GM12878 (cell line): ENCODE results near the gene MTIF3. TPM values are rescaled to one million over a fixed set of nuclear protein-coding genes. Genes with fewer than 3 reads are reported as not detected.

Experiments
- ATAC-seq: fragments of 200-7000 bp; cut with Tn5 transposase; 3 replicates; pipeline ENCODE4 v1.9.1; 2020; ENCODE audit warnings: mild to moderate bottlenecking, moderate library complexity
- BruUV-seq: library from RNA; stranded (reverse); fragments of 400-500 nt; replicated peaks from 2 replicates; lab custom pipeline; 2021; lab: Mats Ljungman, UMichigan
- CTCF ChIA-PET: fragments of 300-600 bp; sonication (Branson Sonifier 250); formaldehyde crosslinking; extraction: SDS; loops from one replicate; lab custom pipeline; 2021; ENCODE audit warnings: inconsistent platforms; lab: Yijun Ruan, JAX
- POLR2A ChIA-PET: fragments of 350-600 bp; formaldehyde crosslinking; extraction: SDS; loops from one replicate; lab custom pipeline; 2021; ENCODE audit warnings: inconsistent platforms; lab: Charles Lee
- RAD21 ChIA-PET: fragments of 300-600 bp; sonication (Branson Sonifier 250); formaldehyde crosslinking; loops from one replicate; lab custom pipeline; 2023; ENCODE audit warnings: antibody characterized with exemption; ENCODE audit not compliant: unreplicated experiment; lab: Charles Lee
- SMC1A ChIA-PET: fragments of 300-600 bp; sonication (Branson Sonifier 250); formaldehyde crosslinking; loops from one replicate; lab custom pipeline; 2023; ENCODE audit not compliant: unreplicated experiment, uncharacterized antibody; lab: Charles Lee
- DNase-seq: peaks from one replicate; pipeline ENCODE4 v3.0.0-alpha.2; 2011; ENCODE audit warnings: low read depth, low spot score
- FAIRE-seq: peaks from 3 replicates; lab custom pipeline; 2011; peaks lifted over from hg19 to GRCh38; lab: Jason Lieb, UNC
- H2AFZ ChIP-seq: 2 replicates; pipeline ENCODE4 v1.6.0; 2011; ENCODE audit warnings: low read depth, low read length, control low read depth; ENCODE audit not compliant: control insufficient read depth
- H3K27ac ChIP-seq: 2 replicates; pipeline ENCODE4 v1.5.1; 2011; ENCODE audit warnings: control low read depth; ENCODE audit not compliant: control insufficient read depth, insufficient read depth
- H3K27me3 ChIP-seq, 2 experiments: replicated peaks in 1 of 2; 2 replicates each; pipeline versions ENCODE4 v1.6.0 to v1.6.1; 2011; ENCODE audit warnings: low read length in 1 of 2; ENCODE audit not compliant: control insufficient read depth in 2 of 2, insufficient read depth in 2 of 2
- H3K36me3 ChIP-seq, 2 experiments: 2 replicates each; pipeline ENCODE4 v1.5.1; 2011; ENCODE audit warnings: low read length in 1 of 2; ENCODE audit not compliant: control insufficient read depth in 2 of 2, insufficient read depth in 2 of 2
- H3K4me1 ChIP-seq: 2 replicates; pipeline ENCODE4 v1.6.1; 2011; ENCODE audit warnings: mild to moderate bottlenecking, low read length, moderate library complexity, mixed read lengths; ENCODE audit not compliant: control insufficient read depth, insufficient read depth
- H3K4me2 ChIP-seq: 2 replicates; pipeline ENCODE4 v1.6.0; 2011; ENCODE audit warnings: control low read depth; ENCODE audit not compliant: control insufficient read depth, insufficient read depth
- H3K4me3 ChIP-seq: fragments of 200-600 bp; sonication (generic); 2 replicates; pipeline ENCODE4 v1.5.1; 2016
- H3K79me2 ChIP-seq: 2 replicates; pipeline ENCODE4 v1.6.0; 2011; ENCODE audit warnings: low read length; ENCODE audit not compliant: control insufficient read depth, insufficient read depth
- H3K9ac ChIP-seq: 2 replicates; pipeline ENCODE4 v1.8.0; 2011; ENCODE audit warnings: low read length, control low read depth, mixed read lengths; ENCODE audit not compliant: control insufficient read depth, insufficient read depth
- H3K9me3 ChIP-seq: replicated peaks from 3 replicates; pipeline ENCODE4 v1.5.1; 2011; ENCODE audit warnings: mild to moderate bottlenecking, low read length; ENCODE audit not compliant: control insufficient read depth, insufficient read depth
- H4K20me1 ChIP-seq: 2 replicates; pipeline ENCODE4 v1.6.0; 2011; ENCODE audit not compliant: control insufficient read depth, insufficient read depth
- IRF5 ChIP-seq: fragments of 450-650 bp; IDR thresholded peaks from 2 replicates; pipeline ENCODE4 v1.6.1; 2017; ENCODE audit warnings: borderline replicate concordance
- KDM1A ChIP-seq: fragments of 200-600 bp; sonication (generic); IDR thresholded peaks from 2 replicates; pipeline ENCODE4 v1.6.1; 2016; ENCODE audit warnings: borderline replicate concordance
- KLF5 ChIP-seq: fragments of 450-650 bp; IDR thresholded peaks from 2 replicates; pipeline ENCODE4 v1.6.1; 2014; ENCODE audit warnings: mild to moderate bottlenecking; ENCODE audit not compliant: partially characterized antibody
- MEF2B ChIP-seq: fragments of 450-650 bp; IDR thresholded peaks from 2 replicates; pipeline ENCODE4 v1.6.1; 2018; ENCODE audit warnings: mild to moderate bottlenecking, moderate library complexity; ENCODE audit not compliant: partially characterized antibody, poor library complexity, severe bottlenecking
- NFYB ChIP-seq: IDR thresholded peaks from 2 replicates; pipeline ENCODE4 v1.6.1; 2011; ENCODE audit warnings: low read depth, mild to moderate bottlenecking, low read length, improper control_type of control experiment, moderate library complexity; ENCODE audit not compliant: insufficient read depth
- NKRF ChIP-seq: fragments of 450-650 bp; conservative IDR thresholded peaks from 2 replicates; pipeline ENCODE4 v1.6.1; 2017; ENCODE audit warnings: mild to moderate bottlenecking, moderate library complexity
- POLR2AphosphoS2 ChIP-seq: IDR thresholded peaks from 2 replicates; pipeline ENCODE4 v1.6.1; 2011; ENCODE audit warnings: low read depth, mild to moderate bottlenecking, low read length, improper control_type of control experiment, moderate library complexity
- PRDM15 ChIP-seq: fragments of 450-650 bp; formaldehyde crosslinking; IDR thresholded peaks from 2 replicates; pipeline ENCODE4 v1.4.0; 2020; ENCODE audit warnings: mild to moderate bottlenecking, moderate library complexity
- RAD51 ChIP-seq: fragments of 450-650 bp; IDR thresholded peaks from 2 replicates; pipeline ENCODE4 v1.6.1; 2016; ENCODE audit warnings: moderate library complexity, mild to moderate bottlenecking, inconsistent platforms
- RB1 ChIP-seq: fragments of 450-650 bp; formaldehyde crosslinking; IDR thresholded peaks from 2 replicates; pipeline ENCODE4 v1.6.1; 2017; ENCODE audit warnings: mild to moderate bottlenecking, borderline replicate concordance
- ZBED1 ChIP-seq: IDR thresholded peaks from 2 replicates; pipeline ENCODE4 v1.6.1; 2016; ENCODE audit warnings: borderline replicate concordance
- ZBTB33 ChIP-seq: fragments of 450-650 bp; IDR thresholded peaks from 2 replicates; pipeline ENCODE4 v1.6.1; 2017; ENCODE audit warnings: mild to moderate bottlenecking
- WGBS: methylation state at CpG from one replicate; pipeline ENCODE4 v1.1.6; 2016; ENCODE audit warnings: low lambda C conversion rate; ENCODE audit not compliant: insufficient replicate concordance, insufficient coverage; ENCODE audit errors: missing lambda C conversion rate; 5-methylcytosine and 5-hydroxymethylcytosine counted together
- in situ Hi-C: fragments of 300-500 bp; cut with MboI; formaldehyde crosslinking; loops from 9 replicates; pipeline ENCODE4 v1.14.3; 2018; ENCODE audit warnings: mixed read lengths
- intact Hi-C: fragments of 100-400 bp; cut with micrococcal nuclease; formaldehyde crosslinking; loops from one replicate; pipeline ENCODE4 v1.14.2; 2022; ENCODE audit not compliant: unreplicated experiment
- polyA plus RNA-seq, 11 experiments: library from polyadenylated mRNA; depleted of rRNA in 4 of 11; unstranded in 6 of 11; stranded (reverse) in 5 of 11; fragments of >200 nt; fragmentation: Nextera tagmentation in 4 of 11; fragmentation: Illumina TruSeq in 1 of 11; extraction: Ambion mirVana in 4 of 11; extraction: Trizol in 1 of 11; gene quantifications; 1 replicate in 1 of 11; 2 replicates in 10 of 11; pipeline versions ENCODE4 v1.2.1 to v1.2.3, GENCODE V29; 2011 to 2016; ENCODE audit warnings: inconsistent platforms in 2 of 11, missing spikeins in 2 of 11, low read depth in 1 of 11
- total RNA-seq, 4 experiments: library from RNA; depleted of rRNA in 3 of 4; stranded (reverse); fragments of >200 nt in 3 of 4; fragmentation: Illumina TruSeq in 1 of 4; extraction: Trizol in 1 of 4; gene quantifications; 2 replicates each; pipeline versions ENCODE4 v1.2.1 to v1.2.3, GENCODE V29; 2013 to 2021

MTIF3 gene
- total and polyA plus RNA-seq, 10 of the 15 experiments (the other 5 are each of a cell fraction or from before 2014, with no cell fraction given): 22.4 to 73.9 (median 49.7) TPM

GRCh38 chr13:27421101-27421871 lies 29.1 kb downstream of the MTIF3 start:
- Histone ChIP-seq H4K20me1 (peaks cover 1% of the 10 kb centered on the region; the same call in 1 of the 2 replicates), H3K79me2 (peaks cover 19% of the 10 kb centered on the region), H2AFZ (no peak overlapping the region), H3K27me3 (no peaks in the 10 kb centered on the region), H3K9ac (no peak overlapping the region), H3K27ac (no peak overlapping the region), H3K4me3 (no peak overlapping the region), H3K4me1 (peaks cover 3% of the 10 kb centered on the region), H3K36me3 (no peaks in the 10 kb centered on the region), H3K9me3 (no peaks in the 10 kb centered on the region), H3K4me2 (no peak overlapping the region)
- WGBS: 67% methylated on average over 8 of the region's 8 CpGs
- TF ChIP-seq KLF5: no peak
- TF ChIP-seq PRDM15: no peak
- TF ChIP-seq RAD51: no peak
- no peak for TF ChIP-seq ZBTB33
- no peak for TF ChIP-seq KDM1A
- TF ChIP-seq MEF2B: no peak
- TF ChIP-seq RB1: no peak
- no peak for TF ChIP-seq NFYB
- TF ChIP-seq ZBED1: no peak
- TF ChIP-seq NKRF: no peak
- TF ChIP-seq POLR2AphosphoS2: no peak
- no peak for TF ChIP-seq IRF5
- POLR2A ChIA-PET: no interaction called here
- CTCF ChIA-PET: interaction anchor here (1.4 kb wide), 1 partner anchor 59 kb away, joined by 3 read pairs; no protein-coding TSS in a partner anchor
- FAIRE-seq: no peak
- intact Hi-C loops: no loop called here
- RAD21 ChIA-PET: no interaction called here
- no peak for ATAC-seq
- no peak for DNase-seq
- SMC1A ChIA-PET: interaction anchor here (1.6 kb wide), 1 partner anchor 12 kb away, joined by 4 read pairs; no protein-coding TSS in a partner anchor
- BruUV-seq: no TSS peak
- in situ Hi-C loops: no loop called here
